HFFc6 (cell line): ENCODE data around the gene SRPK2. TPM values are rescaled to one million over a fixed set of nuclear protein-coding genes. Genes with fewer than 3 reads are reported as not detected.
A peak's percentile ranks its signal among the peaks of the same experiment; 100 is the strongest.

Experiments
- DNase-seq: peaks from one replicate; pipeline ENCODE4 v3.0.0-alpha.2; 2018
- H3K27ac Mint-ChIP-seq: 2 replicates; pipeline ENCODE4 v1.8.0; 2020; ENCODE audit warnings: mild to moderate bottlenecking, mixed read lengths
- H3K27me3 Mint-ChIP-seq: 2 replicates; pipeline ENCODE4 v1.8.0; 2021; ENCODE audit warnings: mild to moderate bottlenecking, moderate library complexity, mixed read lengths; ENCODE audit not compliant: insufficient read depth
- H3K36me3 Mint-ChIP-seq: 2 replicates; pipeline ENCODE4 v1.8.0; 2021; ENCODE audit warnings: low read depth, mixed read lengths
- H3K4me1 Mint-ChIP-seq: 2 replicates; pipeline ENCODE4 v1.8.0; 2020; ENCODE audit warnings: low read depth, mixed read lengths
- H3K4me3 Mint-ChIP-seq: 2 replicates; pipeline ENCODE4 v1.8.0; 2020; ENCODE audit warnings: mild to moderate bottlenecking, moderate library complexity, mixed read lengths
- H3K9me3 Mint-ChIP-seq: 2 replicates; pipeline ENCODE4 v1.8.0; 2020; ENCODE audit warnings: mild to moderate bottlenecking, mixed read lengths
- CTCF ChIP-seq: fragments of 200-600 bp; sonication (generic); IDR thresholded peaks from 2 replicates; pipeline ENCODE4 v1.5.0; 2021; ENCODE audit warnings: antibody characterized with exemption, mild to moderate bottlenecking
- total RNA-seq, 6 experiments: library from RNA; stranded (reverse); fragmentation: NEBNext Ultra II Directional; extraction: Animal tissue kit (Norgen Biotek cat#: 25700); gene quantifications; 2 replicates in 1 of 6; 3 replicates in 5 of 6; pipeline ENCODE4 v1.2.3, GENCODE V29; 2021

SRPK2 gene
- total RNA-seq, 6 experiments from 2014 or later = 45.2 to 49.3 (median 46.7) TPM

DNA sequence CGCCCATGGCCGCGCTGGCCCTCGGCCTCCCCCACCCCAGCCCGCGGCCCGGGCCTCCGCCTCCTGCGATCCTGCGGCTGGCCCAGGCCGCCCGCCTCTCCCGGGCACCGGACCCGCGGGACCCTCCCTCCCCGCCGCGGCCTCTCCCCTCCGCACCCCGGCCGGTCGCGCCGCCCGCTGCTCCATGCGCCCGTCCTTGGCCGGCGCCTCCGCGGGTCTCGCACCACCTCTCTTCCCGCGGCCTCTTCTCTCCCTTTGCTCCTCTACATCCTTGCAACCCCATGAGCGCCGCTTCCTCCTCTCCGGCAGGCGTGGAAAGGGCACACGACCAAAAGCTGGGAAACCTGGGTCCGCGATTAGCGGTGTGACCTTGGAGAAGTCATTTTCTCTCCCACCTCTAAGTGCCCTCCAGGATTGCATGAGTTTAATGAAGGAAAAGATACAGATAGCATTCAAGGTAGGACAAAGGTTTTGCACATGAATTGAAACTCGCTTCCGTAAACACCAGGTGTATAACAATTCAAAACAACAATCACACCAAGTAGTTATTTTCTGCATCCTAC lies 448 bp upstream of the SRPK2 start:
- Mint-ChIP-seq H3K4me1 (peaks cover 24% of the 10 kb centered on the region), H3K27ac (peak overlapping the region; percentile 83), H3K9me3 (no peaks in the 10 kb centered on the region), H3K27me3 (no peaks in the 10 kb centered on the region; the same call in 1 of the 2 replicates), H3K4me3 (peak overlapping the region; percentile 89), H3K36me3 (peaks cover 12% of the 10 kb centered on the region)
- peak; percentile 18; the same call in 1 of the 2 replicates for TF ChIP-seq CTCF
- peak; percentile 56 for DNase-seq

- H3K27me3 Mint-ChIP-seq = no peaks in the 10 kb centered on the region; the same call in 1 of the 2 replicates
- peaks cover 25% of the 10 kb centered on the region for H3K4me1 Mint-ChIP-seq
- H3K36me3 Mint-ChIP-seq = peaks cover 12% of the 10 kb centered on the region
- H3K27ac Mint-ChIP-seq = peak overlapping the region; percentile 84
- peak overlapping the region; percentile 97 for H3K4me3 Mint-ChIP-seq
- peak; percentile 17 for DNase-seq
- TF ChIP-seq CTCF = peak; percentile 21; the same call in 1 of the 2 replicates
- no peaks in the 10 kb centered on the region for H3K9me3 Mint-ChIP-seq
Observed at GRCh38 chr7:105387508-105388355, 989 bp downstream of the SRPK2 start.

- no peaks in the 10 kb centered on the region; the same call in 1 of the 2 replicates for H3K27me3 Mint-ChIP-seq
- H3K4me1 Mint-ChIP-seq = peaks cover 14% of the 10 kb centered on the region
- TF ChIP-seq CTCF = no peak
- H3K9me3 Mint-ChIP-seq = no peaks in the 10 kb centered on the region
- no peaks in the 10 kb centered on the region for H3K36me3 Mint-ChIP-seq
- no peak overlapping the region for H3K27ac Mint-ChIP-seq
- H3K4me3 Mint-ChIP-seq = no peak overlapping the region
- DNase-seq = no peak
Observed at GRCh38 chr7:105377903-105378302, 10.8 kb downstream of the SRPK2 start.

DNA sequence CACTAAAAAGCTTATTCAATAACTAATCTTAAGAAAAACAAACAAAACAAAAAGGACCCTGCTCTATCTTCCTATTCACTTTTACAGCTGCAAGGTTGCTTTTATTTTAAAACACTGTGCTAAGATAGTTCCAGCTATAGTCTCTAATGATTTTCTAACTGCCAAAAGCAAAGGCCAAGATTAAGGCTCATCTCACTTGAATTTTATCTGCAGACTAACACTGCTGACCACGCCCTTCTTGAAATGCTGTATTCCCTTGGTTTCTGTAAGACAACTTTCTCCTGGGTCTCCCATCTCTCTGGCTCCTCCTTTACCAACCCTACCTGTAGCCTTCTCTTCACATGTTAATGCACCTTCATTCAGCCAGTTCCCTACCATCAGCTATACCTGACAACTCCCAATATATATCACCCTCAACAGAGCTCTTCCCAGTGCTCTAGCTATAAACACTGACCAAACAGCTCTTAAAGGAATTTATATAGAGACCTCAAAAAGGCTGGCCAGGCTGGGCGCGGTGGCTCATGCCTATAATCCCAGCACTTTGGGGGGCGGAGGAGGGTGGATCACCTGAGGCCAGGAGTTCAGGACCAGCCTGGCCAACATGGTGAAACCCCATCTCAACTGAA lies 11.7 kb downstream of the SRPK2 start:
- no peak overlapping the region for H3K4me3 Mint-ChIP-seq

More for the DNA sequence above, 11.7 kb downstream of the SRPK2 start:
- no peaks in the 10 kb centered on the region; the same call in 1 of the 2 replicates for H3K27me3 Mint-ChIP-seq
- TF ChIP-seq CTCF = no peak
- no peaks in the 10 kb centered on the region for H3K36me3 Mint-ChIP-seq
- H3K9me3 Mint-ChIP-seq = no peaks in the 10 kb centered on the region
- peaks cover 14% of the 10 kb centered on the region for H3K4me1 Mint-ChIP-seq
- DNase-seq = no peak
- H3K27ac Mint-ChIP-seq = no peak overlapping the region
